Vagina (tissue), 2 donors: Measurements from ENCODE around the gene CACNA1C. TPM values are rescaled to one million over a fixed set of nuclear protein-coding genes. Genes with fewer than 3 reads are reported as not detected.

Source experiments
- DNase-seq, 2 donors: peaks; one replicate each; pipeline ENCODE4 v3.0.0-alpha.2; 2017; ENCODE audit errors: extremely low spot score in 2 of 2
- H3K27ac ChIP-seq: fragments of 200-600 bp; sonication (generic); one replicate; pipeline ENCODE4 v1.5.1; 2019
- H3K27me3 ChIP-seq: fragments of 200-600 bp; sonication (generic); one replicate; pipeline ENCODE4 v1.5.1; 2019
- H3K36me3 ChIP-seq, 2 donors: fragments of 200-600 bp; sonication (generic); one replicate each; pipeline ENCODE4 v1.5.1; 2017 to 2019
- H3K4me1 ChIP-seq: fragments of 200-600 bp; sonication (generic); one replicate; pipeline ENCODE4 v1.5.1; 2019
- H3K4me3 ChIP-seq, 2 donors: fragments of 200-600 bp; sonication (generic); 1 replicate in 1 of 2; 2 replicates in 1 of 2; pipeline ENCODE4 v1.5.1; 2016 to 2019
- H3K9me3 ChIP-seq: fragments of 200-600 bp; sonication (generic); one replicate; pipeline ENCODE4 v1.5.1; 2019
- CTCF ChIP-seq, 3 experiments: fragments of 450-650 bp in 2 of 3; fragments of 200-600 bp in 1 of 3; sonication (generic) in 1 of 3; IDR thresholded peaks; one replicate each; pipeline ENCODE4 v1.5.1; 2017 to 2019; ENCODE audit warnings: antibody characterized with exemption in 3 of 3, mild to moderate bottlenecking in 2 of 3, moderate library complexity in 2 of 3
- POLR2A ChIP-seq, 2 donors: fragments of 450-650 bp; IDR thresholded peaks; one replicate each; pipeline ENCODE4 v1.6.1; 2017; ENCODE audit warnings: antibody characterized with exemption in 2 of 2, mild to moderate bottlenecking in 2 of 2, moderate library complexity in 2 of 2
- POLR2AphosphoS5 ChIP-seq, 2 donors: sonication (generic); formaldehyde crosslinking; IDR thresholded peaks; one replicate each; pipeline ENCODE4 v1.9.0; 2017; ENCODE audit warnings: antibody characterized with exemption in 2 of 2, mild to moderate bottlenecking in 2 of 2, low read depth in 1 of 2; ENCODE audit not compliant: insufficient read depth in 1 of 2
- intact Hi-C: fragments of 100-400 bp; cut with DNase I; formaldehyde crosslinking; loops from one replicate; pipeline ENCODE4 v1.15.1; 2023
- total RNA-seq: library from RNA; depleted of rRNA; stranded (reverse); fragments of >200 nt; gene quantifications from one replicate; pipeline ENCODE4 v1.2.3, GENCODE V29; 2016

The CACNA1C gene
- total RNA-seq, 1 donor from 2014 or later = 9.8 TPM

GRCh38 chr12:2083561-2083960 is 30.8 kb downstream of the CACNA1C start:
- H3K36me3 ChIP-seq = no peaks in the 10 kb centered on the region
- no peak for TF ChIP-seq POLR2A (IDR thresholded peaks at IDR 0.05)
- no peak for TF ChIP-seq POLR2AphosphoS5 (IDR thresholded peaks at IDR 0.05; ENCODE audit: insufficient read depth in 1 of 2, low read depth in 1 of 2)
- no peak for TF ChIP-seq CTCF (IDR thresholded peaks at IDR 0.05)
- H3K4me3 ChIP-seq = no peak overlapping the region
- H3K4me1 ChIP-seq = peaks cover 18% of the 10 kb centered on the region
- no peak for DNase-seq
- H3K9me3 ChIP-seq = no peaks in the 10 kb centered on the region
- intact Hi-C loops = no loop called here
- no peaks in the 10 kb centered on the region for H3K27me3 ChIP-seq
- peak overlapping the region; percentile 56 for H3K27ac ChIP-seq

DNA sequence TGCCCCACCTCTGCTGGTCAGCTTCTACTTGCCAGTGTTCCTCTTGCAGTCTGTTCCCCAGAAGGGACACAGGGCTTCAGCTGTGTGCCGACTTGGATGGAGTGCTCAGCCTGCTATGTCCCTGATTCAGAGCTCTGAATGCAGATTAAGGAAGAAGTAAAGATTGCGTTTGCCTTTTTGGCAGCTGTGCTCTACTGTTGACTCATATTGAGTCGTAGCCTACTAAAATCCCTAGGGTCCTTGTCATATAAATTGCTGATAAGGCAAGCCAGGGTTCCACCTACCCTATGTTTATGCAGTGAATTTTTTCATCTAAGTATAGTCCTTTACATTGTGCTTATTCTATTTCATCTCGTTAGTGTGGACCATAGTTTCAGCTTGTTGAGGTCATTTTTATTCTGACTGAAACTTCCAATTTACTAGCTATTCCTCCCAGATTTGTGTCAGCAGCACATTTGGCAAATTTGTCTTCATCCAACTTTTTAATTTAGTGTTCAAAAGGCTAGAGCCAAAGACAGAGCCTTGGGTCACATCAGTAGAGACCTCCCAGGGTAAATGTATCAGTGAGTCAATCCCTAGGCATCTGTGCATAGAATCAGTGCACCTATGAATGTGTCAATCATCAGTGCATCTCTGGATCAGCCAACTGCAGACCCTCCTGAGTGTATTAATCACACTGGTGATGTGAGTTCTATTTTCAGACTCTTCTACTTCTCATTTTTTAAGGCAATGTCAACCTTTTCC is 31.9 kb downstream of the CACNA1C start:
- peak overlapping the region; percentile 56 for H3K27ac ChIP-seq
- intact Hi-C loops = no loop called here

DNA sequence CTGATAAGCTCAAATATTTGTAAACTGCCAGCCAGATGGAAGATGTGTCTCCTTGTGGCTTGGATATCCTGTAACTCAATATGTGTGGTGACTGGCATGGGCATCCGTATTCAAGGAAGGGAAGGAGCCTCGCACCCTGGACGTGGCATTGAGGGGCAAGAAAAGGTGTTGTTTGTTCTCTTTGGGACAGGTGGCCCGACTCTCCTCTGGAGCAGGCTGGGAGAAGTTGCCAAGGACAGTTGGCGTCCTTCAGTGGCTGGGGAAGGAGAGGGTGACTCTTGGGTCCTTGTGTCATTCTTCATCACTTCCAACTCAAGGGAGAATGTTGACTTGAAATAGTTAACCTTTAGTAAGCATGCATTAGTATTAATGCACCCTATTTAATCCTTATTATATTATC is 39.6 kb downstream of the CACNA1C start:
- no peak overlapping the region for H3K27ac ChIP-seq
- intact Hi-C loops = no loop called here

More for the DNA sequence above, 31.9 kb downstream of the CACNA1C start:
- Histone ChIP-seq H3K4me3 (no peak overlapping the region), H3K9me3 (no peaks in the 10 kb centered on the region), H3K36me3 (no peaks in the 10 kb centered on the region), H3K27me3 (no peaks in the 10 kb centered on the region), H3K4me1 (peaks cover 18% of the 10 kb centered on the region)
- no peak for DNase-seq
- no peak for TF ChIP-seq POLR2A (IDR thresholded peaks at IDR 0.05)
- no peak for TF ChIP-seq POLR2AphosphoS5 (IDR thresholded peaks at IDR 0.05; ENCODE audit: insufficient read depth in 1 of 2, low read depth in 1 of 2)

DNA sequence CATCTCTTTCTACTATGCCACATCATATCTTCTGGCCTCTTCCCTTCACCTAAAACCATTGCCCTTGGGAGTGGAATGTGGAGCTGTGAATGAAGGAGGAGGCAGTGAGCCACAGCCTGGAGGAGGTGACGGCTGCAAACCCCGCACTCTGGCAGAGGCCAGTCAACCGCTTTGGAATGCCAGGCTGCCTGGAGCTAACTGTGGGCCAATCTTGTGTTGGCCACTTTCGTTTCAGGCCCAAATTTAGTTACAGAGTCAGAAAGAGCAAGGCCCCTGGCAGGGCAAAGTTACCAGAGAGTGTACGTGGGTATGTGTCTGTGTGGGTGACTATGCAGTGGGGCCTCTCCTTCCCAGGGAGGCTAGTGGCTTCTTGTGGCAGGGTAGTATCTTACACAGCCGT is 40.1 kb downstream of the CACNA1C start:
- Histone ChIP-seq H3K27ac (no peak overlapping the region), H3K36me3 (no peaks in the 10 kb centered on the region), H3K27me3 (no peaks in the 10 kb centered on the region), H3K4me3 (no peak overlapping the region), H3K4me1 (peaks cover 23% of the 10 kb centered on the region), H3K9me3 (no peaks in the 10 kb centered on the region)
- intact Hi-C loops = no loop called here
- no peak for TF ChIP-seq CTCF (IDR thresholded peaks at IDR 0.05)
- no peak for TF ChIP-seq POLR2AphosphoS5 (IDR thresholded peaks at IDR 0.05; ENCODE audit: insufficient read depth in 1 of 2, low read depth in 1 of 2)
- DNase-seq = no peak

More for the DNA sequence above, 39.6 kb downstream of the CACNA1C start:
- no peak overlapping the region for H3K4me3 ChIP-seq
- no peaks in the 10 kb centered on the region for H3K9me3 ChIP-seq
- TF ChIP-seq CTCF (IDR thresholded peaks at IDR 0.05) = no peak
- no peak for TF ChIP-seq POLR2A (IDR thresholded peaks at IDR 0.05)
- TF ChIP-seq POLR2AphosphoS5 (IDR thresholded peaks at IDR 0.05; ENCODE audit: insufficient read depth in 1 of 2, low read depth in 1 of 2) = no peak
- no peaks in the 10 kb centered on the region for H3K36me3 ChIP-seq
- no peak for DNase-seq
- no peaks in the 10 kb centered on the region for H3K27me3 ChIP-seq
- H3K4me1 ChIP-seq = peaks cover 23% of the 10 kb centered on the region

- TF ChIP-seq POLR2AphosphoS5 (IDR thresholded peaks at IDR 0.05; ENCODE audit: insufficient read depth in 1 of 2, low read depth in 1 of 2) = no peak
- TF ChIP-seq CTCF (IDR thresholded peaks at IDR 0.05) = no peak
- TF ChIP-seq POLR2A (IDR thresholded peaks at IDR 0.05) = no peak
- Histone ChIP-seq H3K36me3 (no peaks in the 10 kb centered on the region), H3K4me3 (no peak overlapping the region), H3K27me3 (no peaks in the 10 kb centered on the region), H3K4me1 (peaks cover 23% of the 10 kb centered on the region), H3K9me3 (no peaks in the 10 kb centered on the region), H3K27ac (no peak overlapping the region)
- intact Hi-C loops = no loop called here
- DNase-seq = no peak
These were observed 41.8 kb downstream of the CACNA1C start for GRCh38 chr12:2094597-2094996.
